GM23338 (cell line): ENCODE results near the gene HHIP. TPM values are rescaled to one million over a fixed set of nuclear protein-coding genes. Genes with fewer than 3 reads are reported as not detected.

Source experiments
- ATAC-seq: fragments of 200-7000 bp; cut with Tn5 transposase; 3 replicates; pipeline ENCODE4 v1.9.1; 2020
- DNase-seq: peaks from one replicate; pipeline ENCODE4 v3.0.0-alpha.2; 2015; ENCODE audit warnings: low spot score
- H2AFZ ChIP-seq: fragments of 200-600 bp; sonication (generic); 2 replicates; pipeline ENCODE4 v1.8.0; 2016; ENCODE audit warnings: antibody characterized with exemption, mild to moderate bottlenecking, moderate library complexity
- H3F3A ChIP-seq: fragments of 200-600 bp; sonication (generic); replicated peaks from 2 replicates; pipeline ENCODE4 v1.8.0; 2017; ENCODE audit warnings: antibody characterized with exemption, mixed run types, low read depth
- H3K27ac ChIP-seq: fragments of 200-600 bp; sonication (generic); 2 replicates; pipeline ENCODE4 v1.6.1; 2016; ENCODE audit warnings: low read depth
- H3K27me3 ChIP-seq: fragments of 200-600 bp; sonication (generic); 2 replicates; pipeline ENCODE4 v1.8.0; 2016; ENCODE audit warnings: mild to moderate bottlenecking, mixed run types, moderate library complexity; ENCODE audit not compliant: insufficient read depth
- H3K36me3 ChIP-seq: fragments of 200-600 bp; sonication (generic); 2 replicates; pipeline ENCODE4 v1.8.0; 2016; ENCODE audit warnings: mild to moderate bottlenecking; ENCODE audit not compliant: insufficient read depth
- H3K4me1 ChIP-seq: fragments of 200-600 bp; sonication (generic); 2 replicates; pipeline ENCODE4 v1.8.0; 2016; ENCODE audit warnings: mild to moderate bottlenecking, moderate library complexity; ENCODE audit not compliant: insufficient read depth
- H3K4me2 ChIP-seq: fragments of 200-600 bp; sonication (generic); 2 replicates; pipeline ENCODE4 v1.7.1; 2017; ENCODE audit warnings: mixed run types
- H3K4me3 ChIP-seq: fragments of 200-600 bp; sonication (generic); 2 replicates; pipeline ENCODE4 v1.6.1; 2016; ENCODE audit warnings: mixed run types
- H3K79me2 ChIP-seq: fragments of 200-600 bp; sonication (generic); replicated peaks from 2 replicates; pipeline ENCODE4 v1.8.0; 2017; ENCODE audit warnings: mild to moderate bottlenecking; ENCODE audit not compliant: insufficient read depth
- H3K9me2 ChIP-seq: fragments of 200-600 bp; sonication (generic); 2 replicates; pipeline ENCODE4 v1.8.0; 2017; ENCODE audit not compliant: insufficient read depth
- H4K20me1 ChIP-seq: fragments of 200-600 bp; sonication (generic); replicated peaks from 2 replicates; pipeline ENCODE4 v1.8.0; 2017; ENCODE audit warnings: mild to moderate bottlenecking; ENCODE audit not compliant: insufficient read depth
- H3K27ac Mint-ChIP-seq: 2 replicates; pipeline ENCODE4 v1.8.0; 2020; ENCODE audit warnings: inconsistent platforms, mild to moderate bottlenecking, moderate library complexity, mixed read lengths
- H3K27me3 Mint-ChIP-seq: 3 replicates; pipeline ENCODE4 v1.8.0; 2022; ENCODE audit warnings: low read depth, mild to moderate bottlenecking, moderate library complexity, mixed read lengths, inconsistent platforms; ENCODE audit not compliant: insufficient read depth, poor library complexity
- H3K36me3 Mint-ChIP-seq: 3 replicates; pipeline ENCODE4 v1.8.0; 2021; ENCODE audit warnings: low read depth, mild to moderate bottlenecking, inconsistent platforms, moderate library complexity, mixed read lengths
- H3K4me1 Mint-ChIP-seq: 3 replicates; pipeline ENCODE4 v1.8.0; 2020; ENCODE audit warnings: mild to moderate bottlenecking, inconsistent platforms, mixed read lengths
- H3K4me3 Mint-ChIP-seq: 3 replicates; pipeline ENCODE4 v1.8.0; 2021; ENCODE audit warnings: moderate library complexity, mild to moderate bottlenecking, inconsistent platforms, mixed read lengths
- H3K9me3 Mint-ChIP-seq: 3 replicates; pipeline ENCODE4 v1.8.0; 2020; ENCODE audit warnings: moderate library complexity, mild to moderate bottlenecking, inconsistent platforms, mixed read lengths
- CREB1 ChIP-seq: fragments of 250-450 bp; sonication (Bioruptor Pico); IDR thresholded peaks from 2 replicates; pipeline ENCODE4 v1.5.0; 2020; ENCODE audit warnings: low read depth, mild to moderate bottlenecking, moderate library complexity
- EZH2 ChIP-seq: fragments of 200-600 bp; sonication (generic); IDR thresholded peaks from one replicate; pipeline ENCODE4 v1.8.0; 2017; ENCODE audit warnings: antibody characterized with exemption, mild to moderate bottlenecking, low read depth; ENCODE audit not compliant: unreplicated experiment
- EZH2phosphoT487 ChIP-seq: fragments of 200-600 bp; sonication (generic); IDR thresholded peaks from one replicate; pipeline ENCODE4 v1.8.1; 2018; ENCODE audit warnings: antibody characterized with exemption; ENCODE audit not compliant: unreplicated experiment
- JUNB ChIP-seq: IDR thresholded peaks from one replicate; pipeline ENCODE4 v1.6.1; 2016; ENCODE audit warnings: antibody characterized with exemption; ENCODE audit not compliant: unreplicated experiment
- NANOG ChIP-seq: IDR thresholded peaks from 2 replicates; pipeline ENCODE4 v1.6.1; 2016; ENCODE audit warnings: antibody characterized with exemption, borderline replicate concordance
- POLR2AphosphoS5 ChIP-seq: IDR thresholded peaks from 2 replicates; pipeline ENCODE4 v1.6.1; 2016; ENCODE audit warnings: antibody characterized with exemption, low read depth
- STAT1 ChIP-seq: IDR thresholded peaks from one replicate; pipeline ENCODE4 v1.6.1; 2016; ENCODE audit warnings: antibody characterized with exemption; ENCODE audit not compliant: unreplicated experiment
- ZNF114 ChIP-seq: fragments of 250-450 bp; sonication (Bioruptor Pico); IDR thresholded peaks from 2 replicates; pipeline ENCODE4 v1.5.0; 2020; ENCODE audit warnings: mild to moderate bottlenecking, moderate library complexity
- ZNF331 ChIP-seq: fragments of 250-450 bp; sonication (Bioruptor Pico); IDR thresholded peaks from 2 replicates; pipeline ENCODE4 v1.5.0; 2020; ENCODE audit warnings: low read depth, mild to moderate bottlenecking, moderate library complexity
- polyA plus RNA-seq: library from polyadenylated mRNA; unstranded; fragments of >200 nt; fragmentation: Nextera tagmentation; extraction: Ambion mirVana; gene quantifications from 2 replicates; pipeline ENCODE4 v1.2.1, GENCODE V29; 2016
- total RNA-seq: library from RNA; depleted of rRNA; stranded (reverse); fragments of >200 nt; shearing (Covaris generic); gene quantifications from 2 replicates; pipeline ENCODE4 v1.2.3, GENCODE V29; 2014
- TF ChIP-seq, protein P1 (sequence below): IDR thresholded peaks from one replicate; pipeline ENCODE4 v1.6.1; 2018; ENCODE audit warnings: antibody characterized with exemption; ENCODE audit not compliant: unreplicated experiment
- TF ChIP-seq, protein P2 (sequence below): IDR thresholded peaks from 2 replicates; pipeline ENCODE4 v1.6.1; 2016; ENCODE audit warnings: antibody characterized with exemption
- TF ChIP-seq, protein P3 (sequence below): fragments of 250-450 bp; sonication (Bioruptor Pico); IDR thresholded peaks from 2 replicates; pipeline ENCODE4 v1.5.0; 2020; ENCODE audit warnings: mild to moderate bottlenecking, moderate library complexity
- TF ChIP-seq, protein P4 (sequence below), 2 experiments: fragments of 200-600 bp in 1 of 2; sonication (generic) in 1 of 2; conservative IDR thresholded peaks; 2 replicates each; pipeline versions ENCODE4 v1.5.1 to v1.6.1; 2016 to 2017; ENCODE audit warnings: antibody characterized with exemption in 2 of 2, low read depth in 2 of 2, mild to moderate bottlenecking in 2 of 2, moderate library complexity in 1 of 2

Gene HHIP
- total and polyA plus RNA-seq, 2 experiments from 2014 or later: 2.5 to 4.2 TPM

DNA sequence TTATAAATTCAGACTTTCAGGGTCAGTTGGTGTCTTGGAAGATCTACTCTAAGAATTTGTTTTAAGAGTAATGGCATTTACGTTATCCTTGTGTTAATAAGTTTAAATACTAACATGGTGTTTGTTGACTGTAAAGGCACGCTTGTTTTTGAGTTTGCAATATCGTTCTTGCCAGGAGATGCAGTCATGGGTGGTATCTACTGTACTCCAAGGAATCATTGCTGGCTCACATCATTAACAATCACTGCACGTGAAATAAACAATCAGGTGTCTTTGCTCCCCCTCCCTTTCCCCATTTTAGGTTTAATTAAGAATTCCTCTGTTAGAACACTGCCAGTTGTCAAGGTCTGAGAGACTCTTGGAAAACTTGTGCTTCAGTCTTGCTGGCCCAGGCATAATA is 1.6 kb downstream of the HHIP start:
- Histone ChIP-seq H3K4me2 (peak overlapping the region; percentile 85), H2AFZ (no peak overlapping the region), H4K20me1 (no peaks in the 10 kb centered on the region), H3K27me3 (peaks cover 67% of the 10 kb centered on the region), H3K4me1 (peaks cover 42% of the 10 kb centered on the region), H3K79me2 (no peaks in the 10 kb centered on the region), H3K9me2 (no peaks in the 10 kb centered on the region), H3K27ac (no peak overlapping the region), H3F3A (no peaks in the 10 kb centered on the region), H3K4me3 (peak overlapping the region; percentile 58), H3K36me3 (no peaks in the 10 kb centered on the region)
- no peak for ATAC-seq
- H3K9me3 Mint-ChIP-seq: no peaks in the 10 kb centered on the region
- no peaks in the 10 kb centered on the region; the same call in 2 of the 3 replicates for H3K36me3 Mint-ChIP-seq
- TF ChIP-seq ZNF114 (no peak), POLR2AphosphoS5 (no peak), STAT1 (no peak), NANOG (no peak), ZNF331 (CRISPR knock-in tag) (no peak), JUNB (no peak), EZH2phosphoT487 (no peak), CREB1 (no peak), EZH2 (no peak)
- TF ChIP-seq, protein P1, sequence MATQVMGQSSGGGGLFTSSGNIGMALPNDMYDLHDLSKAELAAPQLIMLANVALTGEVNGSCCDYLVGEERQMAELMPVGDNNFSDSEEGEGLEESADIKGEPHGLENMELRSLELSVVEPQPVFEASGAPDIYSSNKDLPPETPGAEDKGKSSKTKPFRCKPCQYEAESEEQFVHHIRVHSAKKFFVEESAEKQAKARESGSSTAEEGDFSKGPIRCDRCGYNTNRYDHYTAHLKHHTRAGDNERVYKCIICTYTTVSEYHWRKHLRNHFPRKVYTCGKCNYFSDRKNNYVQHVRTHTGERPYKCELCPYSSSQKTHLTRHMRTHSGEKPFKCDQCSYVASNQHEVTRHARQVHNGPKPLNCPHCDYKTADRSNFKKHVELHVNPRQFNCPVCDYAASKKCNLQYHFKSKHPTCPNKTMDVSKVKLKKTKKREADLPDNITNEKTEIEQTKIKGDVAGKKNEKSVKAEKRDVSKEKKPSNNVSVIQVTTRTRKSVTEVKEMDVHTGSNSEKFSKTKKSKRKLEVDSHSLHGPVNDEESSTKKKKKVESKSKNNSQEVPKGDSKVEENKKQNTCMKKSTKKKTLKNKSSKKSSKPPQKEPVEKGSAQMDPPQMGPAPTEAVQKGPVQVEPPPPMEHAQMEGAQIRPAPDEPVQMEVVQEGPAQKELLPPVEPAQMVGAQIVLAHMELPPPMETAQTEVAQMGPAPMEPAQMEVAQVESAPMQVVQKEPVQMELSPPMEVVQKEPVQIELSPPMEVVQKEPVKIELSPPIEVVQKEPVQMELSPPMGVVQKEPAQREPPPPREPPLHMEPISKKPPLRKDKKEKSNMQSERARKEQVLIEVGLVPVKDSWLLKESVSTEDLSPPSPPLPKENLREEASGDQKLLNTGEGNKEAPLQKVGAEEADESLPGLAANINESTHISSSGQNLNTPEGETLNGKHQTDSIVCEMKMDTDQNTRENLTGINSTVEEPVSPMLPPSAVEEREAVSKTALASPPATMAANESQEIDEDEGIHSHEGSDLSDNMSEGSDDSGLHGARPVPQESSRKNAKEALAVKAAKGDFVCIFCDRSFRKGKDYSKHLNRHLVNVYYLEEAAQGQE: no peak
- TF ChIP-seq, protein P2, sequence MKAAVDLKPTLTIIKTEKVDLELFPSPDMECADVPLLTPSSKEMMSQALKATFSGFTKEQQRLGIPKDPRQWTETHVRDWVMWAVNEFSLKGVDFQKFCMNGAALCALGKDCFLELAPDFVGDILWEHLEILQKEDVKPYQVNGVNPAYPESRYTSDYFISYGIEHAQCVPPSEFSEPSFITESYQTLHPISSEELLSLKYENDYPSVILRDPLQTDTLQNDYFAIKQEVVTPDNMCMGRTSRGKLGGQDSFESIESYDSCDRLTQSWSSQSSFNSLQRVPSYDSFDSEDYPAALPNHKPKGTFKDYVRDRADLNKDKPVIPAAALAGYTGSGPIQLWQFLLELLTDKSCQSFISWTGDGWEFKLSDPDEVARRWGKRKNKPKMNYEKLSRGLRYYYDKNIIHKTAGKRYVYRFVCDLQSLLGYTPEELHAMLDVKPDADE: no peak
- TF ChIP-seq, protein P3, sequence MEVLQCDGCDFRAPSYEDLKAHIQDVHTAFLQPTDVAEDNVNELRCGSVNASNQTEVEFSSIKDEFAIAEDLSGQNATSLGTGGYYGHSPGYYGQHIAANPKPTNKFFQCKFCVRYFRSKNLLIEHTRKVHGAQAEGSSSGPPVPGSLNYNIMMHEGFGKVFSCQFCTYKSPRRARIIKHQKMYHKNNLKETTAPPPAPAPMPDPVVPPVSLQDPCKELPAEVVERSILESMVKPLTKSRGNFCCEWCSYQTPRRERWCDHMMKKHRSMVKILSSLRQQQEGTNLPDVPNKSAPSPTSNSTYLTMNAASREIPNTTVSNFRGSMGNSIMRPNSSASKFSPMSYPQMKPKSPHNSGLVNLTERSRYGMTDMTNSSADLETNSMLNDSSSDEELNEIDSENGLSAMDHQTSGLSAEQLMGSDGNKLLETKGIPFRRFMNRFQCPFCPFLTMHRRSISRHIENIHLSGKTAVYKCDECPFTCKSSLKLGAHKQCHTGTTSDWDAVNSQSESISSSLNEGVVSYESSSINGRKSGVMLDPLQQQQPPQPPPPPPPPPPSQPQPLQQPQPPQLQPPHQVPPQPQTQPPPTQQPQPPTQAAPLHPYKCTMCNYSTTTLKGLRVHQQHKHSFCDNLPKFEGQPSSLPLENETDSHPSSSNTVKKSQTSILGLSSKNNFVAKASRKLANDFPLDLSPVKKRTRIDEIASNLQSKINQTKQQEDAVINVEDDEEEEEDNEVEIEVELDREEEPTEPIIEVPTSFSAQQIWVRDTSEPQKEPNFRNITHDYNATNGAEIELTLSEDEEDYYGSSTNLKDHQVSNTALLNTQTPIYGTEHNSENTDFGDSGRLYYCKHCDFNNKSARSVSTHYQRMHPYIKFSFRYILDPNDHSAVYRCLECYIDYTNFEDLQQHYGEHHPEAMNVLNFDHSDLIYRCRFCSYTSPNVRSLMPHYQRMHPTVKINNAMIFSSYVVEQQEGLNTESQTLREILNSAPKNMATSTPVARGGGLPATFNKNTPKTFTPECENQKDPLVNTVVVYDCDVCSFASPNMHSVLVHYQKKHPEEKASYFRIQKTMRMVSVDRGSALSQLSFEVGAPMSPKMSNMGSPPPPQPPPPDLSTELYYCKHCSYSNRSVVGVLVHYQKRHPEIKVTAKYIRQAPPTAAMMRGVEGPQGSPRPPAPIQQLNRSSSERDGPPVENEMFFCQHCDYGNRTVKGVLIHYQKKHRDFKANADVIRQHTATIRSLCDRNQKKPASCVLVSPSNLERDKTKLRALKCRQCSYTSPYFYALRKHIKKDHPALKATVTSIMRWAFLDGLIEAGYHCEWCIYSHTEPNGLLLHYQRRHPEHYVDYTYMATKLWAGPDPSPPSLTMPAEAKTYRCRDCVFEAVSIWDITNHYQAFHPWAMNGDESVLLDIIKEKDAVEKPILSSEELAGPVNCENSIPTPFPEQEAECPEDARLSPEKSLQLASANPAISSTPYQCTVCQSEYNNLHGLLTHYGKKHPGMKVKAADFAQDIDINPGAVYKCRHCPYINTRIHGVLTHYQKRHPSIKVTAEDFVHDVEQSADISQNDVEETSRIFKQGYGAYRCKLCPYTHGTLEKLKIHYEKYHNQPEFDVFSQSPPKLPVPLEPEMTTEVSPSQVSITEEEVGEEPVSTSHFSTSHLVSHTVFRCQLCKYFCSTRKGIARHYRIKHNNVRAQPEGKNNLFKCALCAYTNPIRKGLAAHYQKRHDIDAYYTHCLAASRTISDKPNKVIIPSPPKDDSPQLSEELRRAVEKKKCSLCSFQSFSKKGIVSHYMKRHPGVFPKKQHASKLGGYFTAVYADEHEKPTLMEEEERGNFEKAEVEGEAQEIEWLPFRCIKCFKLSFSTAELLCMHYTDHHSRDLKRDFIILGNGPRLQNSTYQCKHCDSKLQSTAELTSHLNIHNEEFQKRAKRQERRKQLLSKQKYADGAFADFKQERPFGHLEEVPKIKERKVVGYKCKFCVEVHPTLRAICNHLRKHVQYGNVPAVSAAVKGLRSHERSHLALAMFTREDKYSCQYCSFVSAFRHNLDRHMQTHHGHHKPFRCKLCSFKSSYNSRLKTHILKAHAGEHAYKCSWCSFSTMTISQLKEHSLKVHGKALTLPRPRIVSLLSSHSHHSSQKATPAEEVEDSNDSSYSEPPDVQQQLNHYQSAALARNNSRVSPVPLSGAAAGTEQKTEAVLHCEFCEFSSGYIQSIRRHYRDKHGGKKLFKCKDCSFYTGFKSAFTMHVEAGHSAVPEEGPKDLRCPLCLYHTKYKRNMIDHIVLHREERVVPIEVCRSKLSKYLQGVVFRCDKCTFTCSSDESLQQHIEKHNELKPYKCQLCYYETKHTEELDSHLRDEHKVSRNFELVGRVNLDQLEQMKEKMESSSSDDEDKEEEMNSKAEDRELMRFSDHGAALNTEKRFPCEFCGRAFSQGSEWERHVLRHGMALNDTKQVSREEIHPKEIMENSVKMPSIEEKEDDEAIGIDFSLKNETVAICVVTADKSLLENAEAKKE (CRISPR knock-in tag): no peak
- TF ChIP-seq, protein P4, sequence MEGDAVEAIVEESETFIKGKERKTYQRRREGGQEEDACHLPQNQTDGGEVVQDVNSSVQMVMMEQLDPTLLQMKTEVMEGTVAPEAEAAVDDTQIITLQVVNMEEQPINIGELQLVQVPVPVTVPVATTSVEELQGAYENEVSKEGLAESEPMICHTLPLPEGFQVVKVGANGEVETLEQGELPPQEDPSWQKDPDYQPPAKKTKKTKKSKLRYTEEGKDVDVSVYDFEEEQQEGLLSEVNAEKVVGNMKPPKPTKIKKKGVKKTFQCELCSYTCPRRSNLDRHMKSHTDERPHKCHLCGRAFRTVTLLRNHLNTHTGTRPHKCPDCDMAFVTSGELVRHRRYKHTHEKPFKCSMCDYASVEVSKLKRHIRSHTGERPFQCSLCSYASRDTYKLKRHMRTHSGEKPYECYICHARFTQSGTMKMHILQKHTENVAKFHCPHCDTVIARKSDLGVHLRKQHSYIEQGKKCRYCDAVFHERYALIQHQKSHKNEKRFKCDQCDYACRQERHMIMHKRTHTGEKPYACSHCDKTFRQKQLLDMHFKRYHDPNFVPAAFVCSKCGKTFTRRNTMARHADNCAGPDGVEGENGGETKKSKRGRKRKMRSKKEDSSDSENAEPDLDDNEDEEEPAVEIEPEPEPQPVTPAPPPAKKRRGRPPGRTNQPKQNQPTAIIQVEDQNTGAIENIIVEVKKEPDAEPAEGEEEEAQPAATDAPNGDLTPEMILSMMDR (conservative IDR thresholded peaks at IDR 0.05; ENCODE audit: low read depth in 2 of 2): no peak
- peak overlapping the region; percentile 76 for H3K4me3 Mint-ChIP-seq
- H3K4me1 Mint-ChIP-seq: peaks cover 46% of the 10 kb centered on the region
- no peak for DNase-seq
- H3K27ac Mint-ChIP-seq: no peak overlapping the region
- peaks cover 60% of the 10 kb centered on the region for H3K27me3 Mint-ChIP-seq
